OCI-LY3 (cell line): ENCODE measurements around the gene BRAT1.

Experiments
- H2AFZ ChIP-seq: fragments of 200-600, 300-600 bp; shearing (Covaris generic); 2 replicates; pipeline ENCODE4 v1.6.0; 2014; ENCODE audit warnings: antibody characterized with exemption, low read depth, low read length
- H3K27ac ChIP-seq: fragments of 200-600, 300-600 bp; sonication (generic); 2 replicates; pipeline ENCODE4 v1.5.1; 2014; ENCODE audit warnings: mild to moderate bottlenecking, low read length, moderate library complexity, mixed read lengths
- H3K27me3 ChIP-seq: fragments of 200-600, 300-600 bp; sonication (generic); 2 replicates; pipeline ENCODE4 v1.6.1; 2014; ENCODE audit warnings: low read depth, low read length, mixed read lengths
- H3K36me3 ChIP-seq: fragments of 200-600, 300-600 bp; sonication (generic); replicated peaks from 2 replicates; pipeline ENCODE3; 2014; ENCODE audit warnings: low read depth, low read length, mixed read lengths
- H3K4me1 ChIP-seq: fragments of 300-600, 200-600 bp; sonication (generic); 2 replicates; pipeline ENCODE4 v1.6.1; 2014; ENCODE audit warnings: low read length, mixed read lengths
- H3K4me2 ChIP-seq: fragments of 200-600, 300-600 bp; sonication (generic); 2 replicates; pipeline ENCODE4 v1.6.1; 2014; ENCODE audit warnings: low read length, mixed read lengths
- H3K4me3 ChIP-seq: fragments of 300-600, 200-600 bp; sonication (generic); 2 replicates; pipeline ENCODE4 v1.5.1; 2014; ENCODE audit warnings: antibody characterized with exemption, mild to moderate bottlenecking, low read length, moderate library complexity
- H3K79me2 ChIP-seq: fragments of 300-600, 200-600 bp; shearing (Covaris generic); 2 replicates; pipeline ENCODE4 v1.6.1; 2014; ENCODE audit warnings: mild to moderate bottlenecking, low read length, mixed read lengths
- H3K9ac ChIP-seq: fragments of 300-600, 200-600 bp; shearing (Covaris generic); 2 replicates; pipeline ENCODE4 v1.6.0; 2014; ENCODE audit warnings: mild to moderate bottlenecking, low read length, moderate library complexity
- H3K9me3 ChIP-seq: fragments of 200-600, 300-600 bp; shearing (Covaris generic); 2 replicates; pipeline ENCODE4 v1.6.1; 2014; ENCODE audit warnings: low read length, mixed read lengths; ENCODE audit not compliant: insufficient read depth
- H4K20me1 ChIP-seq: fragments of 200-600, 300-600 bp; sonication (generic); 2 replicates; pipeline ENCODE4 v1.6.1; 2016; ENCODE audit warnings: low read length, mixed read lengths; ENCODE audit not compliant: insufficient read depth
- CTCF ChIP-seq: fragments of 200-600, 300-600 bp; sonication (generic); IDR thresholded peaks from 2 replicates; pipeline ENCODE4 v1.5.1; 2014; ENCODE audit warnings: antibody characterized with exemption, low read length, low read depth
- EZH2phosphoT487 ChIP-seq: fragments of 200-600 bp; shearing (Covaris generic); IDR thresholded peaks from 2 replicates; pipeline ENCODE4 v1.6.1; 2018; ENCODE audit warnings: antibody characterized with exemption, mixed run types, low read depth

Gene BRAT1

DNA sequence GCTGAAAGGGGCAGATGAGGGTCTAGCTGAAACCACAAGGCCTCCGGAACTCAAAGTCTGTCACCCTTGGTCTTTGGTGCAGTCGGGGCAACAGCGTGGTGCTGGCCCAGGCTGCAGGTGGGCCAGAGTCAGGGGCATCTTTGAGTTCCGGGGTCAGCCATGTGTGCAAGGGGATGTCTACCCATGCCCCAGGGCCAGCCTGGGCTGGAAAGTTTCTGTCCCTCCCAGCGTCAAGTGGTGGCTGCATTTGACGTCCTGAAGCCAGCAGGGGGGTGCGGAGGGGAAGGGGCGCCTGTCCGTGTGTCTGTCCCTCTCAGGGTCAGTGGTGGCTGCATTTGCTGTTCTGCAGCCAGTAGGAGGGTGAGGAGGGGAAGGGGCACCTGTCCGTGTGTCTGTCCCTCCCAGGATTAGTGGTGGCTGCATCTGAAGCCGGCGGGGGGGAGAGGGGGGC is 638 bp downstream of the BRAT1 start:
- Histone ChIP-seq H3K79me2 (peaks cover 31% of the 10 kb centered on the region), H3K27me3 (no peaks in the 10 kb centered on the region), H3K4me1 (peaks cover 12% of the 10 kb centered on the region), H2AFZ (no peak overlapping the region), H3K36me3 (no peaks in the 10 kb centered on the region), H3K4me3 (peak overlapping the region; percentile 95), H3K27ac (peak overlapping the region; percentile 94), H3K4me2 (peak overlapping the region; percentile 97), H3K9ac (peak overlapping the region; percentile 95), H3K9me3 (no peaks in the 10 kb centered on the region), H4K20me1 (no peaks in the 10 kb centered on the region)
- TF ChIP-seq CTCF: no peak
- TF ChIP-seq EZH2phosphoT487: no peak

DNA sequence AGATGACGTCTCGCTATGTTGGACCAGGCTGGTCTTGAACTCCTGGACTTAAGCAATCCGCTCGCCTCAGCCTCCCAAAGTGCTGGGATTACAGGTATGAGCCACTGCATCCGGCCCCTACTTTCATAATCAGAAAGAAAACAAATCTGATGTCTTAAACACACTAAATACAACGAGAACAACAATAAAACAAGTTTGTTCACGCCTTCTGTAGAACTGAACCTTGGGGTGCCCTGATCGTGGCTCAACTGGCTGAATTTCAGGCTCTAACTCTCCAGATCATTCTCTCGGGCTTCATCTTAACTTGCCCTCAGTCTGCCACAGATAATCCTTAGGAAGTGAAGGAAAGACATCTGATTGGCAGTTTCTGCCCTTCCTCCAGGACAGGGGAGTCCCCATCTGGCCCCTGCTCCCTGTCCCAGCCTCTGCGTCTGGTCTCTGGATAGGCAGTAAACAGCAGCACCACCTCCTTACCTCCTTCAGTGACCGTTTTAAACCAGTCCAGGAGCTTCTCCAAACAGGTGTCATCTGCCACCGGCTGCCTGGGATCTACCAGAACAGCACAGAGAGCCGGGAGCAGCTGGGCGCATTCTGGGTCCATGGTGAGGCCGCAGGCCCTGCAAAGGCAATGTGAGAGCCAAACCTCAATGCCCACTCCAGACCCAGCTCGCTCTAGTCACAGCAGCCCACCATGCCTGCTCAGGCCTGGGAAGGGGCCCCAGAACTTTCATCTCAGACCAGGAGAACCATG is 1.3 kb downstream of the BRAT1 start:
- Histone ChIP-seq H3K36me3 (no peaks in the 10 kb centered on the region), H3K4me1 (peaks cover 12% of the 10 kb centered on the region), H3K9me3 (no peaks in the 10 kb centered on the region), H3K79me2 (peaks cover 25% of the 10 kb centered on the region), H3K27me3 (no peaks in the 10 kb centered on the region), H3K27ac (peak overlapping the region; percentile 94; the same call in 1 of the 2 replicates), H3K9ac (peak overlapping the region; percentile 95), H3K4me3 (peak overlapping the region; percentile 95), H3K4me2 (peak overlapping the region; percentile 97), H4K20me1 (no peaks in the 10 kb centered on the region), H2AFZ (no peak overlapping the region)
- TF ChIP-seq CTCF (no peak), EZH2phosphoT487 (no peak)

DNA sequence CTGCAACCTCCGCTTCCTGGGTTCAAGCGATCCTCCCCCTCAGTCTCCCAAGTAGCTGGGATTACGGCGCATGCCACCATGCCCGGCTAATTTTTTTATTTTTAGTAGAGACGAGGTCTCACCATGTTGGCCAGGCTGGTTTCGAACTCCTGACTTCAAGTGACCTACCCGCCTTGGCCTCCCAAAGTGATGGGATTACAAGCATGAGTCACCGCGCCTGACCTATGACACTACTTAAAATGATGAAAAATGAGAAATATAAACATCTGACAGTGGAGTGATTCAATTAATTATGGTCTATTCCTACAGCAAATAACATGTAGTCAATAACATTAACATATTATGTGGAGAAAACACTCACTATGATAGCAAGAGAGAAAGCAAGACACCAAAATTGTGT is 2.2 kb downstream of the BRAT1 start:
- TF ChIP-seq CTCF: no peak
- TF ChIP-seq EZH2phosphoT487: no peak
- Histone ChIP-seq H3K9me3 (no peaks in the 10 kb centered on the region), H3K4me1 (peaks cover 8% of the 10 kb centered on the region), H2AFZ (no peak overlapping the region), H3K79me2 (peaks cover 24% of the 10 kb centered on the region), H3K9ac (no peak overlapping the region), H3K36me3 (no peaks in the 10 kb centered on the region), H3K27ac (no peak overlapping the region), H3K4me3 (no peak overlapping the region), H4K20me1 (no peaks in the 10 kb centered on the region), H3K4me2 (no peak overlapping the region), H3K27me3 (no peaks in the 10 kb centered on the region)

- TF ChIP-seq CTCF: no peak
- TF ChIP-seq EZH2phosphoT487: no peak
- Histone ChIP-seq H3K9ac (no peak overlapping the region), H2AFZ (no peak overlapping the region), H3K4me2 (no peak overlapping the region), H3K27ac (no peak overlapping the region), H3K4me3 (no peak overlapping the region), H3K4me1 (peaks cover 8% of the 10 kb centered on the region), H3K27me3 (no peaks in the 10 kb centered on the region), H4K20me1 (no peaks in the 10 kb centered on the region), H3K79me2 (peaks cover 24% of the 10 kb centered on the region), H3K36me3 (peaks cover 6% of the 10 kb centered on the region), H3K9me3 (no peaks in the 10 kb centered on the region)
Observed at GRCh38 chr7:2551418-2551817, 3.9 kb downstream of the BRAT1 start.
